NCI-H146 treated with DMSO at 0.1 percent for 48 hours (cell line): Measurements from ENCODE around the gene CYP17A1.

ENCODE experiments used
- DNase-seq: peaks from one replicate; lab custom pipeline; 2025; ENCODE audit not compliant: unreplicated experiment; lab: John Stamatoyannopoulos, UW

CYP17A1 gene

DNA sequence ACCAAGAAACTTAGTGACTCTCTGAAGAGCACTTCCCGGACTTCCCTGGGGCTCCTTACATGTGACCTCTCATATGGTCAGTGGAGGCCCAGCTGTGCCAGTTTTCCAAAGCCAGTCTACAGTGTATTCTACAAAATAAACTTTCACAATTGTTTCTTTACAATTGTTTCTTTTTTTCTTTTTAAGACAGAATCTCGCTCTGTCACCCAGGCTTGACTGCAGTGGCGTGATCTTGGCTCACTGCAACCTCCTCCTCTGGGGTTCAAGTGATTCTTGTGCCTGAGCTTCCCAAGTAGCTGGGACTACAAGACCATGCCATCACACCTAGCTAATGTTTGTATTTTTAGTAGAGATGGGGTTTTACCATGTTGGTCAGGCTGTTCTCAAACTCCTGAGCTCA lies 25.9 kb downstream of the CYP17A1 start:
- DNase-seq: no peak

DNA sequence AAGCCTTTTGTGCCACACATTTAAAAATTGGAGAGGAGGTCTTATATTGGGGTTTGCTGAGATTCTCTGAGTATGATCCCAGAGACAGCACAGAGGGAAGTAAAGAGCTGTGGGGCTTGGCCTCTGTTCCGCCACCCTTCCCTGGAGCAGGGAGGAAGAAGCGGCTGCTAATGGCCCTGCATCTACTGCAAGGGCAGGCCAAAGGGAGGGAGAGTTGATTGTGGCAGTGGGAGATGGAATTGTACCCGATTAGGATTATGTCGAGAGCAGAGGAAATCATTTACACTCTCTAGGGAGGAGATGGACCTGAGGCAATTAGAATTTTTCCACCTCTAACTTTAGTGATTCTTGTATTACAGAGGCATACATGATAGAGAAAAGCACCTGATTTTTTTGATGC lies 28.8 kb downstream of the CYP17A1 start:
- DNase-seq: no peak

DNA sequence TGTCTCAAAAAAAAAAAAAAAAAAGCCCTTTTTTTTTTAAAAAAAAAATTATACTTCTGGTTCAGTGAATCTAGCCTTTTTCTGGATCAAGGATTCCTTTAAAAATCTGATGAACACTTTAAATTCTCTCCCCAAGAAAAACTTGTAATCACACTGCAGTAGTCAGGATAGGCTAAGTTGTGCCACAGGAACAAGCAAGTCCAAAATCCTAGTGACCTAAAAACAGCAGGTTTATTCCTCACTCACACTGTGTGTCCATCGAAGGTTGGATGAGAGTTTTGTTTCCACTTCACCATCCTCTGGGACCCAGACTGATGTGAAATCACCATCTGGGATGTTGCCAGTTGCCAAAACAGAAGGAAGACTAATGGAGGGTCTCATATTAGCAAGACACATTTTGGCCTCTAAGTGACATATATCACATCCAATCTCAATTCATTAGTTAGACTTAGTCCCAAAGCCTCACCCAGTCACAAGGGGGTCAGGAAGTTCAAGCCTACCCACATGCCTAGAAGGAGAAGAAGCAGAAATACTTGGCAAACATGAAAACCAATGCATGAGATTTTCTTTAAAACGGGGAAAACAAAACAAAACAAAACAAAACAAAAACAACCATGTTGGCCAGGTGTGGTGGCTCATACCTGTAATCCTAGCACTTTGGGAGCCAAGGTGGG lies 32.7 kb downstream of the CYP17A1 start:
- no peak for DNase-seq

DNA sequence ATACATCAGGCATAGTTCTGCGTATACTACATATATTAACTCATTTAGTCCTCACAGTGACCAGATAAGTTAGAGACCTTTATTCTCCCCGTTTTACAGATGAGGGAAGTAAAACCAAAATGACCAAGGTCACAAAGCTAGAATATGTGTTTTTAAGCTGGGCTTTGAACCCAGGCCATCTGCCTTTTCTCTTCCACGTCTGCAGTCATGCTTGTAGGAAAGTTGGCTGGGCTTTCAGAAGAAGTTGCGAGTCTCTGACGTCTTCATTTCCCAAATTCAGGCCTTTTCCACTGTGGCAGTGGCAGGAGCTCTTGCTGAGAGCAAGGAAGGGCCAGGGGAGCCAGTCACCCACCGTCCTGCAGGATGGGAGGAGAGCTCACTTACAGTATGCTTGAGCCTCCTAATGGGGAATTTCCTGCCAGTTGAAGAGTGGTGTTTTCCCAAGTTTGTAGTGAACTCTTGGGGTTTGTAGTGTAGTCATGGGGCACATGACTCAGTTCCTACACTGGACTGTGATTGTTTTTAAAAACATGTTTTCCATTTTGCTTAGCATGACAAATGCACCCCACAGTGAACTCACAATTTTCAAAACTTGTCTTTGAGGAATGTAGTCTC lies 34.2 kb downstream of the CYP17A1 start:
- DNase-seq: no peak

DNA sequence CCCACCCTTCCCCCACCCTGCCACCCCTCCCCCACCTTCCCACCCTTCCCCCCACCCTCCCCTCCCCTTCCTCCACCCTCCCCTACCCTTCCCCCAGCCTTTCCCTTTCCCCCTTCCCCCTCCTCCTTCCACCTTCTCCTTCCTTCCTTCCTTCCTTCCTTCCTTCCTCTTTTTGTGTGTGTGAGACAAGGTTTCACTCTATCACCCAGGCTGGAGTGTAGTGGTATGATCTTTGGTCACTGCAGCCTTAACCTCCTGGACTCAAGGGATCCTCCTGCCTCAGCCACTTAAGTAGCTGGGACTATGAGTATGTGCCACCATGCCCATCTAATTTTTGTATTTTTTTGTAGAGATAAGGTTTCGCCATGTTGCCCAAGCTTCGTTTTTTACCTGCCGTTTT lies 35.2 kb downstream of the CYP17A1 start:
- no peak for DNase-seq

DNA sequence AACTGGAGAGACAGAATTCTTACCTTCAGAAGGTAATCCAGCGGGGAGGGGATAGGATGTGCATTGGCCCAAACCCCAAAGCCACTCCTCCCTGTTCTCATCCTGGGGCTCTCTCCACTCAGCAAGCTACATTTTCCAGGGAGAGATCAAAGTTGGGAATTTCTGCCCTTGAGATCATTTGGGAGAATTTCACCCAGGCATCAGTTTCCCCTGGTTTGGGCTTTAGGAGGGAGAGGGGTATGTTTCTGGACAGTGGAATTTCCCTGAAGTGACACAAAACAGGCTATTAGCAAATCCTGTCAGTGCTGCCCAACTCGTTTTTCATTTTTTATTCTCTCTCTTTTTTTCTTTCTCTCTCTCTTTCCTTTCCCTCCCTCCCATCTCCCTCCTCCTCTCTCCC lies 35.7 kb downstream of the CYP17A1 start:
- DNase-seq: no peak

DNA sequence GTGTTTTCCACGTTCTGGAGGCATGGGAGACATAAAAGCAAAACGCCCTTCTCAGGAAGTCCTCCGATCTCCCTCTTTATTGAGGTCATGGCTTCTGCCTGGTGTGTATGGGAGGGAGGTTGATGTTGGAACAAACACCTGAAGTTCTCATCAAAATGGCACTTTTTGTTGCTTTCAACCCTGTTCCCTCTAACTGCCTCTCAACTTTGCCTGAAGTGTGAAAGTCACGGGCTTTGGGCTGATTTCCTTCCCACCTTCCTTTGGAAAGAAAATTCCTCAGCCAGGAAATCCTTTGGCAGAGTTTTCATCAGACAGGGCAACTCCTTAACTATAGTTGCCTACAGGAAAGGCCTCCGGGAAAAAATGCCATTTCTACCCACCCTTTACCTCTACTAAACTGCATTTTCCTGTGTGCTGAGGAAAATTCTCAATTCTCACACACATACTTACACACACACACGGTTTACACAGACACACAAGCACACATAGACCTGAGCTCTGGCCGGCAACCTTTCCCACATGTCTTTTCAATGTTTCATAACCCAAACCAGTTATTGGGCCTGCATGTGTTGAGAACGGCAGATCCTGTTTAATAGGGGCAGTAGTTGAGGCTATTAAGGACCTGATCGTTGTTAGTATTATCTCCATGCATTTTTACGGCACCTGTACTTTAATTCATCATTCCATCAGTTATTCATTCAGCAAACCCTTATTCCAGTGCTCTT lies 36.4 kb downstream of the CYP17A1 start:
- no peak for DNase-seq

DNA sequence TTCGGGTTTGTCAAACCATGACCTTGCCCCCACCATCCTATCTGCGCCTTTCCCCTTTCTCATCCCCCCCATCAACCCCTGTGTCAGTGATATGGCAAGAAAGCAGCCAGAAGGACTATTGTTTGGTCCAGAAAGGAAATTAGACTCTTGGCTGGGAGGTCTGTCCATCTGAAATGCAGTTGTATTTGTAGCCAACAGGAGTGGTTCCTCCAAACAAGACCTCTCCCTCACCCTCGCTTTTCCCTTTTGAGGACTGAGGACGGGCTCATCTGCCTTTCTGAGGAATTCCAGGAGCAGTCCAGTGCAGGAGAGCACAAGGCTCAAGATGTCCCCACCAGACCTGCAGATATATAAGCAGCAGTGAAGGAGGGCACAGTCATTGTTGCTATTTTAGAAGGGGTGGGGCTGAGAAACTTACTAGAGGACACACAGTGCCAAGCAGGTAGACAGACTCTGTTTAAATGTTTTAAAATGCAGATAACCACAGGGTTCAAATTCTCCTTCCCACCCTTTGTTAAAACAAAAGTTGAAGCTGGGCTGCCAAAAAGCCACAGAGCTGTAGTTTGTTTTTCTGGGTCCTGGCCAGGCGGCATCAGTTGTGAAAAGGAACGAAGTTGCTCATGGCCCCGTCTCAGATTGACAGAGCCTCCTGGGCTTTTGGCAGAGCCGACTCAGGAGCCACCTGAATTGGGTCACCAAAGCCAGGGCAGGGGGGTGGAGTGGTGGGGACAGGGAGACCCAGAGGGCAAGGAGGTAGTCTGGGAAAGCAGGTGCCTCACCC lies 37.3 kb downstream of the CYP17A1 start:
- no peak for DNase-seq

DNA sequence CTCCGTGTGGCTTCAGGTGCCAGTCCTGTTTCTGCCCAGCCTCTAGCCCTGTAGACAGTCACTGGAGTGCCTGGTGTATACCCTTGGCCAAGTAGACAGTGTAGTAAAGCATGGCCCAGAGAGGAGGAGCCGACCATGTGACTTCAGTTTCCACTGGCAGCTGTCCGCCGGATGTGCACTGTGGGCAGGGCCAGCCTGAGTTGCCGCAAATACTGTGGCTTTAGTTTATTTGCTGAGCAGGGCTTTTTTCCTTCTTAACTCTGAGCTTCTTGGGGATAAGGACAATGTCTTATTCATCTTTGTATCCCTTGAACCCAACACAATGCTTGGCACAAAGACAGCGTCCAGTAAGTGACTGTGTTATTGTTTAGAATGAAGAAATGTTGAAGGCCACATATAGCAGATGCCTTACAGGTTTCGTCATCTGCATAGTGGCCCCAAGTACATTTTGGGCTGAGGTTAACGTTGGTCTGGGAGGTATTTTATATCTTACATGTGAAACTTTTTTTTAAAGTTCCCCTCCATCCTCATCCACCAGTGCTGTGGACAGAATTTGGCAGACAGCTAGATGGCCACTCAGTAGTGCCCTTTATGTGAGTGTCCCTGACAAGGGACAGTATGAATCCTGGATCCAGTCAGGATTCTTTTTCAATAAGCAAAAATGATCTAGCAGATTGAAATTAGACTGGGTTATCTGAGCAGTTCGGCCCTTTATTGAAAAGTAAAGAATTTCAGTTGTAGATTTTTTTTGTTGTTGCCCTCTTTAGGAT lies 40.6 kb downstream of the CYP17A1 start:
- DNase-seq: no peak

DNA sequence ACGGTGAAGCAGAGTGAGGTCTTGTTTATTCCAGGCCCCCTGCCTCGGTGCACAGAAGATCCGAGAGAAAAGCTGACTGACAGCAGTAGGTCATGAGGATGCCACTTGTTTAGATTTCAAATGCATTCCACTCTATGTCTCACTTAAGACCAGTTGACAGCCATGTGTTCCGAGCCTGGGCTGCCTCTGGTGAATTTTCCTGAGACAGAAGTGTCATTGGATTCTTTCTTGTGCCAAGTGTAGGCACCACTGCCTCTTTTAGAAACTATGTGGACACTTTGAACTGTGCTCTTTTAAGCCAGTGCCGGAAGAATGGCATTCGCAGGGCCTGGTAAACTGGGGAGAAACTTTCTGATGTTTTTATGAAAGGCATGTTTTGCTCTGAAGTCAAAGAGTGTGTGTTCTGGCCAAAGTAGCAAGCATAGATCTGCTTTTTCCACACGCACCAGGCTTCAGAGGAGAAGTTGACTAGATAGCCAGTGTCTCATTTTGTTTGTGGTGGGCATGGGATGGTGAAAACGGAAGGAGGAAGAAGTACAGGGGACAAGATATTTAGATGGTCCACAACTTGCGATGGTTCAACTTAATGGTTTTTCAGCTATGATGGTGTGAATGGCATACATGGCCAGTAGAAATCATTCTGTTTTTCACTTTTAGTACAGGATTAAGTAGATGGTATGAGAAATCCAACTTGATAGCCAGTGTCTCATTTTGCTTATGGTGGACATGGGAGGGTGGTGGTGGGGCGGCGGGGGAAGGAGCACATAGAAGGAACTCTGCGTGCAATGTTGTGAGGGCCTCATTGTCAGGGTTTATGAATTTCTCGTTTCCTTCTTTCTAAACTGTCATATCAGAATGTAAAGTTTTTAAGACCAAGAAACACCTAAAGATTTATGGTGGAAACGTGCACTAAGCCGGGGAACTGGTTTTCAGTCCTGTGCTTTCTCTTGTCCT lies 41.5 kb downstream of the CYP17A1 start:
- DNase-seq: no peak

DNA sequence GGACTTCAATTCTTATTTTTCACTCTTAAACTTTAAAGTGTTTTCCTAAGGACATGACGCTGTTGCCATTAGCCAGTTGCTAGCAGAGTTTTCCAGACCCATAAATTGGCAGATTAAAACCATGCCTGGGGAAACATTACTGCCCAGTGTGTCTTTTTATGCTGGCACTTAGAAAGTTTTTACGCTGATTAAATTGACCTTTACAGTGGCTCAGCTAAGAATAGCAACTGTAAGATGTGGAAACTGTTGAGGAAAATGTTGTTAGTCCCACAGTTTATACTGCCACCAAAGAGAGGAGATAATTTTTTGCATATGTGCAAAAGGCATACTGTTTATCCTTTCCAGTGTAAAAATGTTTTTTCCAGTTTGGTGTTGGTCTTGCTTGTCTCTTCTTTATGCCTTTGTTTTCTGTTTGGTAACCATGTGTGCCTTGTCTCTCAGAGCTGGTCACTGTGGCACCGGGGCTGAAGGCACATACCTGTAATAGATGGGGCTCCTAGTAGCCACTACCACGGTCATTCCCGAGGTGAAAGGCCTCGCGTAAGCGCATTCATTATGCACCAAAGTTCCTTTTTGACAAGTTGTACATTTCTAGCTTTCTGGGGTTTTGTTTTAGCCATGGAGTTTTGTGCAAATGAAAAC lies 45.3 kb downstream of the CYP17A1 start:
- DNase-seq: no peak

DNA sequence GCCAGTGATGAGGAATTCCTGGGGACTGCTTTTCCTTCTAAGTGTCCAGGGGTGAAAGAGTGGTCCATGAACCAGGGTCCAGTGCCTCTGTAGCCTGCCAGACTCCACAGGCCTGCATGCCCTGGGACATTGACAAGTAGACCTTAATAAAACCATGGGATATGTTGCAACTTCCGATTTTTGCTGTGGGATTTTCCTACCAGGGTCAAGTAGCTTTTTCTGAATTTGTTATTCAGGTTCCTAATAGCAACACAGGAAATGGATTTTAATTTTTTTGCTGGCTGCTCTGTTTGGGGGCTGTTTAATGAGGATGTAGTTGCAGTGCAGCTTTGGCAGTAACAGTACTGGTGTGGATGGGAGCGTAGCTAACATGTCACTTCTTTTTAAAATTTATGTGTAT lies 51.4 kb downstream of the CYP17A1 start:
- no peak for DNase-seq

DNA sequence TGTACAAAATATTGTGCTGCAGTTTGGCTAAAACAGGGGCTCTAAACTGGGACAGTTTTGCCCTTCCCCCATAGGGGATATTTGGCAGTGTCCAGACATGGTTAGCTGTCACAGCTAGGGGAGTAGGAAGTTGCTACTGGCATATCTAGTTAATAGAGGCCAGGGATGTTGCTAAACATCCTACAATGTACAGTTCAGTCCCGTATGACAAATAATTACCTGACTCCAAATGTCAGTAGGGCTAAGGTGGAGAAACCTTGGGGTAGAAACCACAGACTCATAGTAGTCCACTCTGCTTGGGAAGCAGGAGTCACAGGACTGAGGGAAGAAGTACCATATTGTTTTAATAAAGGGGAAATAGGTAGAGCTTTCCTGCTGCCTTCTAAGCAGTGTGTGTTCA lies 53.6 kb downstream of the CYP17A1 start:
- DNase-seq: no peak

DNA sequence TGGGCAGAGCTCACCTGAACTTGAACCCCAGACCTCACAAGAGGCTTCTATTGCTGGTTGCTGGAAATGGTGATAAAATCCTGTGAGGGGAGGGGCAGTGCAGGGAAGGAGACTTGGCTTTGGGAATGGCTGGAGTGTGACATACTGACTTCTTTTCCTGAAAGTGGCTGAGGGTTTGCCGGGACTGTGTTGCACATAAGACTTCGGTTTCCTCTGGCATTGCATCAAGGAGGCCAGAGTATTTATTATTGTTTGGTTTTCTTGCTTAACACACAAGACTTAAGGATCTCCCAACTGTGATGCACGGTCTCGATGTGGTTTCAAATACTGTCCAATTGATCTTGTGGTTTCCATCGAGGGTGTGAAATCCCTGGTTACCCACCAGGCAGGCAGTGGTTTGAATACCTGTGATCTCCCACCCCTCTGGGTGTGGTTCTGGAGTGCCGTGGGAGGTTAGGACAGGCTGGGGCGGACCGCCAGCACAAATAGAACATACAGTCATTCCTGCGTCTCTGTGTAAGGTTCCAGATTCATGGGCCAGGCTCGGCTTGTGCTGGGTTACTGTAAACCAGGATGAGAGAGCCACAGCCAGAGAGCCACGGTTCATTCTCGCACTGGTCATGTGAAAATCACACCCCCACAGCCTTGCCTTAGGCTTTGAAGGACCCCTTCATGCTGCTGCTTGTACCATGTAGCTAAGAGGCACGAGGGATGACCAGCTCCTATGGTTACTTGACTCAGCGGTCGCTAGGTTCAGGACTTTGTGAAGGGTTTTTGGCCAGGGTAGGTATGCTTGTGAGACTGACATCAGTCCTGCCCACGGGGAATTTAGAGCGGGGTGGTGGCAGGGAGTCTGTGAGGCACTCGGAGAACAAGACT lies 54.3 kb downstream of the CYP17A1 start:
- DNase-seq: no peak

DNA sequence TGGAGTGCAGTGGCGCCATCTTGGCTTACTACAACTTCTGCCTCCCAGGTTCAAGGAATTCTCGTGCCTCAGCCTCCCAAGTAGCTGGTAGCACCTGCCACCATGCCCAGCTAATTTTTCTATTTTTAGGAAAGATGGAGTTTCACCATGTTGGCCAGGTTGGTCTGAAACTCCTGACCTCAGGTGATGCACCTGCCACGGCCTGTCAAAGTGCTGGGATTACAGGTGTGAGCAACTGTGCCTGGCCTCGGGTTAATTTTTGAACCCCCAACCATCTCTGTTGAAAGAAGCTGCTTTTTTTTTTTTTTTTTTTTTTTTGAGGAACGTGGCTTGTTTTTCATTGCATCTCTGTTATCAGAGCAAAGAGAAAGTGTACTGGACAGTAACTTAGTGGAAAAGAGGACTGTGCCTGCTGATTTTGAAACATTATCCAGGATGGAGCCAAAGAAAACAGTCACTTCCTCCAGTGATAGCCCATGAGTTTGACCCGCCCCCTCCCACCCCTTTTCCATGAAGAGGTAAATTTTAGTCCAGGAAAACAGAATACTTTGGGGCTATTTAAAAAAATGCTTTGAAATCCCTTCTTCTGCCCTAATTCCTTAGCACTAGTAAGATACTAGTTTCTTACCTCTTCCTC lies 55.2 kb downstream of the CYP17A1 start:
- DNase-seq: no peak

DNA sequence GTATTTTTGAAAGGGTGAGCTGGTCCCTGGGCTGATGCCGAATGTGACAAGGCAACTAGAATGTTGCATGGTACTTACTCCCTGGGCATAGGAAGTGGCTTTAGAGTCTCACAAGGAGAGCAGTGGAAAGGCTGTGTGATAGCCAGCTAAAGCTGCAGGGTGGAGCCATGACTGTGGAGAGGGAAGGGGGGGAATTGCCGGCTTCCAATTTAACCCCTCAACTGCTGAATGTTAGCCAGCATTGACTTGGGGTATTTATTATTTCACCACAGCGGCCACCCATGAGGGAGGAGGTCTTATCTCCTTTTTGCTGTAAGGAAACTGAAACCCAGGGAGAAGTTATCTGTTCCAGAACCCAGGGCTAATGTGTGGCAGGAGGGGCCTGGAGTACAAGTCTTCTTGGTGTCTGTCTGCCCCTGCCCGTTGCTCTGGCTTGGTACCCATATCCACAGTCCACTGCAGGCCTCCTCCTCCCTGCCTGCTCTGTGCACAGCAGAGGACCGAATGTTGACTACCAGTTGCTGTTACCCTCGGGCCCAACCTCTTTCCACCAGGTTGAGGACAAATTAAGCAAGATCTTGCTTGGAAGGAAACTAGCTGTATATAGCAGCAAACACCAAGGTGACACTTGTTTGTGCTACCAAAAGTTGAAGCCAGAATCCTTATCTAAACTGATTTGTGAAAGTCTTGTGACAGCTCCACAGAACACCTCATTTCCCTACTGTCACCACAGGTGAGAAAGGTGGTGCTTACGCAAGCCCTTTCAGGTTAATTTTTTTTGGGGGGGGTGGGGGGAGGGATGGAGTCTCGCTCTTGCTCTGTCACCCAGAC lies 55.9 kb downstream of the CYP17A1 start:
- DNase-seq: no peak
